Activated CD4-positive, CD25-positive, alpha-beta regulatory T cell treated with anti-CD3 and anti-CD28 coated beads, Interleukin-2, amount 50 U/mL, for 24 hours (primary cell): ENCODE data around the gene ACSBG1.

Experiments
- ATAC-seq, 2 donors: fragments of 150-1000 bp; cut with Tn5 transposase; one replicate each; pipeline ENCODE4 v1.10.0; 2021; ENCODE audit warnings: mild to moderate bottlenecking in 1 of 2, moderate library complexity in 1 of 2

ACSBG1 gene

GRCh38 chr15:78201281-78202190 is 32.8 kb downstream of the ACSBG1 start:
- no peak for ATAC-seq

- no peak for ATAC-seq
Observed at GRCh38 chr15:78200276-78200930, 34.0 kb downstream of the ACSBG1 start.

- ATAC-seq, result no peak
Observed at GRCh38 chr15:78197632-78198031, 36.7 kb downstream of the ACSBG1 start.

GRCh38 chr15:78195735-78196201 is 38.6 kb downstream of the ACSBG1 start:
- ATAC-seq, result peak; percentile 76

- ATAC-seq, result no peak
Observed at GRCh38 chr15:78194568-78194925, 39.8 kb downstream of the ACSBG1 start.

- ATAC-seq, result no peak
Observed at GRCh38 chr15:78193731-78194567, 40.4 kb downstream of the ACSBG1 start.

- ATAC-seq, result no peak
Observed at GRCh38 chr15:78192826-78193594, 41.4 kb downstream of the ACSBG1 start.

GRCh38 chr15:78182821-78183220 is 51.5 kb downstream of the ACSBG1 start:
- ATAC-seq, result no peak

GRCh38 chr15:78182336-78182700 is 52.0 kb downstream of the ACSBG1 start:
- ATAC-seq, result no peak

GRCh38 chr15:78179906-78180305 is 54.5 kb downstream of the ACSBG1 start:
- ATAC-seq, result no peak

- ATAC-seq, result no peak
Observed at GRCh38 chr15:78179286-78179840, 55.0 kb downstream of the ACSBG1 start.

GRCh38 chr15:78178064-78178463 is 56.3 kb downstream of the ACSBG1 start:
- no peak for ATAC-seq

GRCh38 chr15:78177447-78177873 is 56.9 kb downstream of the ACSBG1 start:
- no peak for ATAC-seq

GRCh38 chr15:78175330-78175729 is 59.0 kb downstream of the ACSBG1 start:
- ATAC-seq, result no peak

- peak in 1 of 2 donors; percentile 31 for ATAC-seq
Observed at GRCh38 chr15:78174401-78174800, 60.0 kb downstream of the ACSBG1 start.

GRCh38 chr15:78171864-78172472 is 62.4 kb downstream of the ACSBG1 start:
- ATAC-seq, result no peak

GRCh38 chr15:78170848-78171773 is 63.3 kb downstream of the ACSBG1 start:
- ATAC-seq, result no peak

- ATAC-seq, result no peak
Observed at GRCh38 chr15:78168608-78169007, 65.8 kb downstream of the ACSBG1 start.

- peak; percentile 97 to 98 for ATAC-seq
Observed at GRCh38 chr15:78167227-78167888, 67.0 kb downstream of the ACSBG1 start.

GRCh38 chr15:78164010-78164409 is 70.4 kb downstream of the ACSBG1 start:
- ATAC-seq, result no peak
